Transverse colon (tissue), 4 donors: ENCODE data around the gene HOXA13. TPM values are rescaled to one million over a fixed set of nuclear protein-coding genes. Genes with fewer than 3 reads are reported as not detected.

Experiments
- DNase-seq: peaks from one replicate; pipeline ENCODE4 v3.0.0-alpha.2; 2019
- H3K27ac ChIP-seq, 4 donors: fragments of 200-600 bp; sonication (generic); 2 replicates each; pipeline ENCODE4 v1.5.1; 2016 to 2018; ENCODE audit warnings: inconsistent platforms in 4 of 4
- H3K27me3 ChIP-seq: fragments of 200-600 bp; sonication (generic); 2 replicates; pipeline ENCODE4 v1.5.1; 2017; ENCODE audit warnings: inconsistent platforms
- H3K36me3 ChIP-seq, 4 donors: fragments of 200-600 bp; sonication (generic); 2 replicates each; pipeline ENCODE4 v1.5.1; 2017 to 2019; ENCODE audit warnings: inconsistent platforms in 4 of 4
- H3K4me1 ChIP-seq, 4 donors: fragments of 200-600 bp; sonication (generic); 2 replicates each; pipeline ENCODE4 v1.5.1; 2017 to 2020; ENCODE audit warnings: inconsistent platforms in 4 of 4
- H3K4me3 ChIP-seq, 4 donors: fragments of 200-600 bp; sonication (generic); 1 replicate in 1 of 4; 2 replicates in 3 of 4; pipeline versions ENCODE4 v1.5.1 to v1.6.1; 2017 to 2019; ENCODE audit warnings: inconsistent platforms in 4 of 4
- H3K9me3 ChIP-seq, 2 donors: fragments of 200-600 bp; sonication (generic); 2 replicates each; pipeline ENCODE4 v1.5.1; 2017 to 2019; ENCODE audit warnings: inconsistent platforms in 2 of 2
- CTCF ChIP-seq, 5 experiments: fragments of 200-600 bp in 3 of 5; fragments of 450-650 bp in 2 of 5; sonication (generic) in 3 of 5; IDR thresholded peaks; 1 replicate in 2 of 5; 2 replicates in 3 of 5; pipeline ENCODE4 v1.5.1; 2016 to 2017; ENCODE audit warnings: antibody characterized with exemption in 5 of 5, inconsistent platforms in 3 of 5, mild to moderate bottlenecking in 2 of 5, moderate library complexity in 1 of 5
- EP300 ChIP-seq: sonication (generic); formaldehyde crosslinking; IDR thresholded peaks from one replicate; pipeline ENCODE4 v1.6.1; 2017; ENCODE audit warnings: antibody characterized with exemption, low read depth
- POLR2A ChIP-seq: fragments of 450-650 bp; IDR thresholded peaks from one replicate; pipeline ENCODE4 v1.6.1; 2016; ENCODE audit warnings: antibody characterized with exemption, mild to moderate bottlenecking, moderate library complexity
- POLR2AphosphoS5 ChIP-seq, 3 donors: sonication (generic); formaldehyde crosslinking; IDR thresholded peaks; one replicate each; pipeline ENCODE4 v1.6.1; 2016; ENCODE audit warnings: antibody characterized with exemption in 3 of 3
- WGBS, 2 donors: methylation state at CpG; one replicate each; pipeline ENCODE4 v1.1.5; 2018; ENCODE audit warnings: low coverage in 1 of 2; 5-methylcytosine and 5-hydroxymethylcytosine counted together
- in situ Hi-C, 4 donors: fragments of 200-750 bp; cut with MboI; loops; one replicate each; pipeline versions ENCODE4 v1.15.0 to v1.15.1; 2017; ENCODE audit warnings: low sequenced_read_pairs in 3 of 4, low pct_ligation_motif_present in 1 of 4, low pct_unique_long_range_greater_than_20kb in 1 of 4
- intact Hi-C: fragments of 100-400 bp; cut with DNase I; formaldehyde crosslinking; loops from one replicate; pipeline ENCODE4 v1.15.1; 2023; ENCODE audit warnings: low total_unique reads
- total RNA-seq, 4 donors: library from RNA; depleted of rRNA; stranded (reverse); fragments of >200 nt; gene quantifications; one replicate each; pipeline ENCODE4 v1.1.0, GENCODE V29; 2016

Gene HOXA13
- total RNA-seq, 4 donors from 2014 or later, result 22.5 to 69.9 (median 38.7) TPM

DNA sequence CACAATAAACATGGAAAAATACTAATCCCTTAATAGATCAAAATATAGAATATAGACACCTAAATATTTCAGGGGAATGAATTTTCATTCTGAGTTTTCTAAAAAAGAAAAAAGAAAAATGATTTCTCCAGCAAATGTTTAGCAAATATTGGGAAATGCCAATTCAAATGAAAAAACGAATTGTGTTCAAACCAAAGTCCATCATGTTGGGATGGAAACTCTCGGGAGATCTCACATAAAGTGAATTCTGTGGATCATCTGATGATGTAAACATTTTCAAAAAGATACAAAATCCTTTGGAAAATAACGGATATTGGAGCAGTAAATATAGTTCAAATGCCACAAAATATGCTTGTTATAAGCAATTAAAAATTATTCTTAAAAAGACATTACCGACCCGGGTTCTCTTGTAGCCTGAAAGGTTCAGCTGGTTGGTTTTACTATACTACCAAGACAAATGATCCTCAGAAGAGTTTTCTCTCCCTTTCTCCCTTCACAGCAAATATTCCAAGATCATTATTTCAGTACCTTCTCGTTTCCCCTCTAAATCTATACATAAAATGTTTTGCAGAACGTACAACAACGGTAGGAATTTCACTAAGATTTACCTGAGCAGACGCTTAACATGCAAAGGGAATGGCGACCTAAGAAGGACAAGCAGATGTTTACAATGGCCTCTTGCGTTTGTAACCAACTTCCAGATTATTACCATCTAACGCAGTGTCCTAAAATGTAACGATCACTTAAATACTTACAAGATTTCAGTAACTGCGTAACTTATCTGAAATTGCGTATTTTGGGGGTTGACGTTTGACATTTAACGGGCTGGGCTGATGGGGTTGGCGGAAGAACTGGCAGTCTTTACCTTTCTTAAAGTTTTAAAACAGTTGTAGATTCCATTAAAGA is 2.5 kb downstream of the HOXA13 start:
- Histone ChIP-seq H3K4me3 (peak overlapping the region; percentile 57 to 73 (median 64)), H3K4me1 (peaks cover 0 to 27% (median 5%) of the 10 kb centered on the region in 4 donors), H3K9me3 (no peaks in the 10 kb centered on the region), H3K27me3 (peaks cover 83% of the 10 kb centered on the region), H3K36me3 (no peaks in the 10 kb centered on the region), H3K27ac (peak overlapping the region; percentile 95 to 99 (median 98))
- in situ Hi-C loops (loop anchor here in 2 of 4 donors (25.0 kb wide), 1 partner anchor 1335 kb away; no protein-coding TSS in a partner anchor), intact Hi-C loops (loop anchor here (10.0 kb wide), 1 partner anchor 977 kb away; no protein-coding TSS in a partner anchor)
- DNase-seq, result no peak
- WGBS, 2 donors, result 20 to 24% methylated on average over 17 to 18 of the region's 18 CpGs
- TF ChIP-seq POLR2AphosphoS5 (IDR thresholded peaks at IDR 0.05), result no peak
- TF ChIP-seq EP300, result no peak
- no peak for TF ChIP-seq POLR2A
- no peak for TF ChIP-seq CTCF (IDR thresholded peaks at IDR 0.05)

DNA sequence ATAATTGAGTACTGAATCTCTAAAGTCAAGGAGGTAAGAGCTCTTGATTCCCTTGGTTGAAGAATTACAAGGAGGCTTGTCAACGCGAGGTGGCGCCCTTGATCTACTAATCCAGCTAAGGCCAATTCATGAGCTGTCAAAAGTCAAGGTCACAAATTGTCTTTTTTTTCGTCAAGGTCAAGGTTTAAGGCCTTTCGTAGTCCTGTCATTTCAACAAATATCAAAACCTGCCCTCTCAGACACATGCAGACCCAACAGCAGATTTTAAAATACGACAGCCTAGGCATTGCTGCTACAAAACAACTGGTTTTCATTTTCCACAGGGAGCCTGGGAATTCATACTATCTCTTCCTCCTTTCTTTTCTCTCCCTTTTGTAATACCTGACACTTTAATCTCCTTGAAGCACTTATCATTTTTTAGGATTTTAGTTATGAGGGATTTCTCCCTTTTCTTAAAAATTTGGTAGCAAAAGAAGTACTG is 3.6 kb downstream of the HOXA13 start:
- peak overlapping the region; percentile 3 to 73 (median 58) for H3K4me3 ChIP-seq
- in situ Hi-C loops, result loop anchor here in 2 of 4 donors (25.0 kb wide), 1 partner anchor 1334 kb away; no protein-coding TSS in a partner anchor
- peak; percentile 95 for DNase-seq
- H3K9me3 ChIP-seq, result no peaks in the 10 kb centered on the region
- peak overlapping the region; percentile 95 to 99 (median 98) for H3K27ac ChIP-seq
- no peak for TF ChIP-seq POLR2A
- TF ChIP-seq POLR2AphosphoS5 (IDR thresholded peaks at IDR 0.05), result peak; percentile 33 to 55 (median 55)
- no peak for TF ChIP-seq EP300
- peak; percentile 73 to 88 (median 79) for TF ChIP-seq CTCF (IDR thresholded peaks at IDR 0.05)
- H3K36me3 ChIP-seq, result no peaks in the 10 kb centered on the region
- WGBS, 2 donors, result 0 to 2% methylated on average over 6 of the region's 6 CpGs
- H3K27me3 ChIP-seq, result peaks cover 77% of the 10 kb centered on the region
- intact Hi-C loops, result loop anchor here (10.0 kb wide), 1 partner anchor 978 kb away; no protein-coding TSS in a partner anchor
- peaks cover 0 to 38% (median 13%) of the 10 kb centered on the region in 4 donors for H3K4me1 ChIP-seq

GRCh38 chr7:27194686-27195379 is 5.1 kb downstream of the HOXA13 start:
- in situ Hi-C loops (loop anchor here in 2 of 4 donors (25.0 kb wide), 1 partner anchor 1333 kb away; no protein-coding TSS in a partner anchor), intact Hi-C loops (loop anchor here (5.0 to 10.0 kb wide), 3 partner anchors 722 to 980 kb away; no protein-coding TSS in a partner anchor)
- 31 to 35% methylated on average over 9 of the region's 9 CpGs for WGBS, 2 donors
- peak overlapping the region in 3 of 4 donors; percentile 57 to 73 (median 59) for H3K4me3 ChIP-seq
- H3K4me1 ChIP-seq, result peaks cover 11 to 43% (median 25%) of the 10 kb centered on the region in 4 donors
- no peaks in the 10 kb centered on the region for H3K36me3 ChIP-seq
- peaks cover 71% of the 10 kb centered on the region for H3K27me3 ChIP-seq
- no peak for TF ChIP-seq POLR2AphosphoS5 (IDR thresholded peaks at IDR 0.05)
- TF ChIP-seq EP300, result no peak
- TF ChIP-seq POLR2A, result no peak
- no peak for TF ChIP-seq CTCF (IDR thresholded peaks at IDR 0.05)
- peak overlapping the region; percentile 95 to 99 (median 98) for H3K27ac ChIP-seq
- H3K9me3 ChIP-seq, result no peaks in the 10 kb centered on the region
- peak; percentile 38 for DNase-seq
